Anterior cingulate cortex (tissue), 58 donors: Measurements from ENCODE around the gene NREP.
"Not testable (repeated sequence)": the region's sequence is repeated elsewhere in the genome, so short reads cannot be mapped to it uniquely, and the experiment has no call there.

ENCODE experiments used
- DNase-seq, 58 donors: peaks; one replicate each; lab custom pipeline; 2025; lab: John Stamatoyannopoulos, UW

The NREP gene

DNA sequence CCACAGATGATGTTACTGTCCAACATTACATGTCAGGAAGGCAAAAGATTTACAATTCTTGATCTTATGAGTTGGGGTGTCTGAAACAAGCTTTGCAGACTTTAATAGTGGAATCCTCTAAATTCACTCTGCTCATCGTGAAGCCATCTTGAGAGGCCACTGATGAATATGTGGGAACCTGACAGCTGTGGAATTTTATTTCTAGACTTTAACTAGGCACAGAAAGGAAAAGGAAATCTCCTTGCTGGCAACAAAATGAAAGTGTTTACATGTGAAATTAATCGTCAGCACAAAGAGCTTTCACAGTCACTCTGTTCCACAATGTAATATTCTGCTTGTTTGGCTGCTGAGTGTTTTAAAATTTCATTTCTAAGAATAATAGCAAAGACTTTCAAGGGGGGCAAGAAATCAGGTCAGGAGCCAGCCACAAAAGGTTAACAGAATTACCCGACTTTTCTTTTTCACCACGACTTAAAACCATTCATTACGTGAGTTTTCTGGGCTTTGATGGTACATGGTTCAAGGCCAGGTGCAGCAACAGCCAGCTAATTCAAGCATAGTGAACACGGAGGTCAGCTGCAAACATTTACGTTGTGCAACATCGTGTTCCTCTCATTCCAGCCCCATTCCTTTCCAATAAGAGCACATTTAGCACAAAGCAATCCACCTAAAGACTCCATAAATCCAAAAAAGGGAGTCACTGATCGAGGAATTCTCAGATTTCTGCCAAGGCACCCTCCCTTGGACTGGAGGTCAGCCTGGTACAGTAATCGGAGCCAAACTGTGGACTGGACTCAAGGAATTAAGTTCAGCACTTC, 14.6 kb downstream of the NREP start:
- DNase-seq = no peak

DNA sequence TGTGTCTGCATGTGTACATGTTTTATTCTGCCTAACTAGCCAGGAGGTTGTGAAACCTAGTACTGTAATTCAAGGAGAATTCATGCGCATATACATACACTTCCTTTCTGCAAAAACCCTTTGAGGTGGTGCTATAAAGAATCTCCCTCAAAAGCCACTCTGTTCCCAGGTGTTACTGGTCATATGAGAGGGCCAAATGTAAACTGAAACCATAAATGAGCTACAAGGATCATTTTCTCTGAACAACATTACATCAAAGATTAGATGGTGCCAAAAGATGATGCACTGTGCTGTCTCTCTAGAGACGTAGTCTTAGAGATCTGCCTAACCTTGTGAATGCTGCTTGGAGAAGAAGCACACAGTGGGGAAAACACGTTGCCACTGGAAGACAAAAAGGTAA, 15.7 kb downstream of the NREP start:
- DNase-seq = no peak

DNA sequence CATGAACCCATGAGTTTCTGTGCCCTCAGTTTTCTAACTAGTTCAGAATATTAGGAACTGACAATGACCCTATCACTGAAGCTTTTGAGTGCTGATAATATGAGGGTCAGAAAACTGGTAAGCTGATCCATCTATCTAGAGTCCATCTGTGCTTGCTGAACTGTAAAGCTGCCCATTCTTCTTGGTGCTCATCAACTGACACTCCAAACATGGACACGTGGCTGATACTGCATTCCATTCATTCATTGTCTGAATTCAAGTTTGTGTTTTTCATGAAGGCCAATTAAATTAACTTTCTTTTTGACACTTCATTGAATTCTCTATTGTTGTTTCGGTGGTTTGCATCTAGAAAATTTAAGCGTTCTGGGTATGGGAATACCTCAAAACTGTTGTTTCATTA, 17.6 kb downstream of the NREP start:
- DNase-seq = no peak

DNA sequence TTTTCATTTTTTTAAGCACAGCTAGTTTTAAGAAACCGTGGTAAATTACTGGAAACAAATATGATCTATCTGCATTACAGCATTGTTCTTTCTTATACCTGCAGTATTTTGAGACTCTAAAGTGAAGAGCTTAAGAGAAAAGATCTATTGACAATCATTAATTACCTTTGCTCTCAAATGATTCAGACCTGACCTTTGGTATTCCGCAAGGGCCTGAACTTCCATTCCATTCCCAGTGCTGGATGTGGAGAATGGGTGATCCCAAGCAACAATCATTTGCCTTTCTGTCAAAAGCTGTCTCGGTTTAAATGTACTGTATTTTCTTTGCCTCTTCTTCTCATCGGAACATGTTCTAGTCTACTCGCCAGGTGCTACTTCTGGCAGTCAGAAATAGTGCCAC, 18.9 kb downstream of the NREP start:
- no peak for DNase-seq

DNA sequence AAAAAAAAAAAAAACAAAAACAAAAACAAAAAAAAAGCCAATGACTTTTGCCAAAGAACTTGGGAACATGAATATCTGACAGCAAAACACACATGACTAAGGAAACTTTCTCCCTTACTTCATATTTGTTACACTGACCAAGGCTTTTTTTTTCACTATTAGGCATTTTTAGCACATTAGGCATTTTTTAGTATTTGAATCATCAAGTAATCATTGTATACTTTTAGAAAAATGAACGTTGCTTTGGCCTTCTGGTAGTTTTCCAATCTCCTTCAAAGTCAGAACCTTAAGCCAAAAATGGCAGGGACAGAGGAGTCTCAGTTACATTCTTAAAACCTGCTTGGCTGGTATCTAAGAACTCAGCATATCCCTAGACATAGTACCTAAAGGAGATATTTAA, 19.3 kb downstream of the NREP start:
- no peak for DNase-seq

DNA sequence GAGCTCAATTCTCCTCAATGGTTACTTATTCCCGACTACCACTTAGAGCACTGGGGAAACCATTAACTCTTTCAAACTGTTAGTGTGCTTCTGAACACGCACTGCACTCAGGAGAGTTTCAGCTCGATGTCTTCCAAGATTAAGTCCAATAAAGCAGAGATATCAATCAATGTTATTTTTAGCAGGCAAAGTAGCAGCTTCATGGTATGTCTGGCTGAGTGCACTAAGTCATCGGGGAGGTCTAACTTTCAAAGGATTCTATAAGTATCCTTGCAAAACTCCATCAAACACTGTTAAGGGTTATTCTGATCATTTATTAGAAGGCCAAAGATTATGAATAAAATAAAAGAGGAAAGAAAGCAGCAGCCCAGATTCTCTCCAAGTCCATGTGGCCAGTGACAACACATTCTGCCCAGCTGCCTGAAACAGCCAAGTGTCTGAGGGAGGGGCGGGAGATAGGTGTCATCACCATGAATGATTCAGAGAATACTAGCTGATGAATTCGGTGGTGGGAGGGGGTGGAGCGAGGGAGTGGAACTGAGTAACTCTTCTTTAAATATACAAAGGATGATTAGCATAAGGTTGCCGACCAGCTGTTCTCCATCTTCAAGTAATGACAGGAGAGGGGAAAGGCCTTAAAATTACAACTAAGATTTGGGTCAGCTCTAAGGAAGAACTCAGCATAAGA, 21.3 kb downstream of the NREP start:
- DNase-seq = peak in 8 of 58 donors; percentile 11 to 54 (median 22)

DNA sequence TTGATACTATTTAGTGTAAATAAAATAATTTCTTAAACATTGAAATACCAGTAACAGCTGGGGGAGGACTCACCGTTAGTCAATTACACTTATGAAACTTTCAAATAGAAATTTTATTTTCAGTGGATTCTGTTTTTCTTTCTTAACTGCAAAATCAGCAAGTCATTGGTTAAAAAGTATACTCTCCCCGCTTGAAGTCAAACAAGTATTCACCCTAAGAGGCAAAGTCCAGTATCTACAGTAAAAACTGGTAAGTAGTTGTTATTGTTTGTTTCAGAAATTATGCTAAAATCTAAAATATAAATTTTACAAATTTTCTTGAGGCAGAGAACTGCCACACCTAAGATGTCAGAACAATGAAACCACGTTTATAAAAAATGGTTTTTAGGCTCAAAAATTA, 22.4 kb downstream of the NREP start:
- no peak for DNase-seq

DNA sequence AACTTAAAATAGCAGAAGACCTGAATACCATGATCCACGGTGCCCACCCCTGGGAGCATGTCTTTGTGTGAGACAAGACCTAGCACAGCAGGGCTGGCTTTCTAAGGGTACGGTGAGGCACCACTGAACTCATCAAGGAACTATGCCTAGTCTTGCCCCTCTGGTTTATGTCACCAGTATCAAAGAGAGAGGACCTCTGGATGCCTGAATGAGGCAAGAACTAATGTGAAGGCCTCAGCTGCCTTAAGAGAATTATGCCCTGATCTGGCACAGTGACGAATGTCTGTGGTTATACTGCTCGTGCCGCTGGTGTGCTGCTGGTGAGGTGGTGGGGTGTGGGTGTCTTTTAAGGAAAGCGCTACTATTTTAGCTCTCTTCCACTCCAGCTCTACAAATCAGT, 23.0 kb downstream of the NREP start:
- peak in 1 of 58 donors; percentile 23 for DNase-seq

DNA sequence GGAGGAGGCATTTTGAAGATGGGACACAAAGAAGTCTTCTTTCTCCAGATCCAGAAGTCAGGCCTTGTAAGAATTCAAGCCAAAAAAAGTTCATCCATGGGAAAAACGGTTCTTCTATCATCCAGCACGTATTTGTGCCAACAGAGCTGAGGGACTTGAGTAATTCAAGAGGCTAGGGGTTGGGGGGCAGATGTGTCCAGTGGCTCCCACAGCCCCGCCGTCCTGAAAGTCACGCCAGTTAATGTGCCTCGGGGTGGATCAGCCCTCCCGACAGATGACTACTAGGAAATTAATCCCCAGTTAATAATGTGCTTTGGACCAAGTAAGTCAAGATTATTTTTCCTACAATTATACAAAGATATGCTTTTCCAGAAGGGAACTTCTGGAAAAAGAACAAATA, 23.4 kb downstream of the NREP start:
- no peak for DNase-seq

DNA sequence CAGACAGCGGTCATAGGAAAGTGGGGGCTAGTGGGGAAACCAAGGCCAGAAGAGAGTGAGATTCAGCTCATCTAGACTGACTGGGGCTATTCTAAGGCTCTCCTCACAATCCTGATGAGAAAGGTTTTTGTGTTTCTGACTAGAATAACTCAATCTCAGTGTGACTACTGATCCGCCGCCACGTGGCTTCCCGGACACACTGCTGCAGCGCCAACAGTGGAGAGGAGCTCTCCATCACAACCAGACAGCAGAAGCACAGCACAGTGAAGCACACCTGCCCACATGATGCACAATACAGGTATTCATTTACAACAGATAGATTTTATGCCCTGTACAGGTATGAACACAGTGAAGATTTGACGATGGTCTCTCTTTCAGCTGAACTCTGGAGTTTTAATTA, 25.4 kb downstream of the NREP start:
- peak in 3 of 58 donors; percentile 11 to 24 (median 17) for DNase-seq

DNA sequence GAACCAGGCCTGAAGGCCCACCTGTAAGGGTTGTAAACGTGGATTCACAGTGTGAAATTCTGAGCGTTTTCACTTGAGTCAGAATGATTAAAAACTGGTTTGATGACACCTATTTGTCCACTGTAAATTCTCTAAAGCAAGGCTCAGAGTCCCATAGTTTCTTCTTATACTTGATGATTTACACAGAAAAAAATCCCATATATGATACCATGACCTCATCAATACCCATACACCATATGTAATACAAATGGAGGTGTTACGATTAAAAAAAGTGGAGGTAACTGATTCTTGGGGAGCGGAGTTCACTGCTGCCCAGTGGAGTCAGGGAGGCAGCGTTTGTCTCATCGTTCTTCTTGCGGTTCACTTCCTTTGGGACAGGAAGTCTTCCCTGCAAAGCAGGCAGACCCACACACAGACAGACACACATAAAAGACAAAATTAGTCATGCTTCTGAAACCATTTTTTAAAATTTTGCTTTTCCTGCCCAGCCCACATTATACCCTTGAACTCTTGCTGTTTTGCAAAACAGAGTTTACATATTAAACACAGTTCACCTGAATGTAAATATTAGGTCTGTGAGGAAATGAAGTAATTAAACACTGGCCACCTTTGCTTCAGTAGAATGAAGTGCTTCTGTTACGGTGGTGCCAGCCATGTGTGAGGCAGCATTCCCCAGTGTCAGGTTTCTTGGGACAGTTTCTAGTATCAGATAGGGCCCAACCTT, 26.2 kb downstream of the NREP start:
- DNase-seq = no peak

DNA sequence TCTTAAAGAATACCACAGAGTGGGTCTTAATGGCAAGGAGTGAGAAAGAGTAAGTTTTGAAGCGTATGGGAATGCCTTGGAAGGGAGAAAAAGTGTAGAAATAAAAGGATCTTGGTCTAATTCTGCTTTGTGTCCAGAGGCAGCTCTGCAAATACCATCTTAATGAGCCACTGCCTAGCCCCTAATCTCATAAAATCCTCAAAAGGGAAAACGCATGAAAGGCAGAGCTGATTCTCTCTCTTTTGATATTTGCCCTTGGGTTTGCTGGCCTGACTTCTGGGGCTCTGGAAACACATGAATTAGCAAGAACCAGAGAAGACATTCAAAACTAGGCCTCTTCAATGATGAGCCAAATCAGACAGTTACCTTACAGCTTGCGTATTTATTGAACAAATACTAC, 28.1 kb downstream of the NREP start:
- DNase-seq = no peak

DNA sequence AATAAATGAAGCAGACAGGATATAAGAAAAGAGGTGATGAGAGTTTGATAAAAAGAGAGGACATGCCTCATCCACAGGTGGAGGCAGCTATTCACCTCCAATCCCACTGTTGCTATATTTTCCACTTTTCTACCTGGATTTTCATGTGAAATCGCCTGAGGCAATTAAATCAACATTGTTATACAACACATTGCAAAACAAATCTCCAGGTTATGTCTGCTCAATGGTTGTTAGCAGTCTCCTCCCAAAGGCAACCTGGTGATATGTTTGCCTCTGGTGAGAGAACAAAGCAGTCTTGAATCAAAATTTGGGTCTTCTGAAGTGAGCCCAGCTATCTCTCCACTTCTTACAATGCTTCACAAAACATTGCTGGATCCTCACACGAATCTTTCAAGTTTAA, 30.0 kb downstream of the NREP start:
- DNase-seq = no peak

DNA sequence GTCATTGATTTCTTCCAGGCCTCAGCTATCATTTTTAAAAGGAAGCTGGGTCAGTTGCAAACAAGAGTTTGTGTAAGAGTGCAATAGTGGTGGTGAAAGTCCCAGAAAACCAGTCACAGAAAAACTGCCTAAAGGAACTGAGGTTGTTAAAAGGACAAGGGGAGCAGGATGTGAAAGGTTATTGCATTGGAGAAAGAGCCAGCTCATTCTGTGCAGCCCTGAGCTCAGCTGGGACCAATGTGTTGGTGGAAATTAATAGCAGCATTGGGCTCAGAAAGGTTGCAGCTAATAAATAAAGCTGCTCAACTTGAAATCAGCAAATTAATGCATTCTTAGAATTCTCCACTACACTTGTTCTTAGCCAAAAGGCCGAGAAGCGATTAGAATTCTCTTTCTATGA, 34.9 kb downstream of the NREP start:
- DNase-seq = no peak

DNA sequence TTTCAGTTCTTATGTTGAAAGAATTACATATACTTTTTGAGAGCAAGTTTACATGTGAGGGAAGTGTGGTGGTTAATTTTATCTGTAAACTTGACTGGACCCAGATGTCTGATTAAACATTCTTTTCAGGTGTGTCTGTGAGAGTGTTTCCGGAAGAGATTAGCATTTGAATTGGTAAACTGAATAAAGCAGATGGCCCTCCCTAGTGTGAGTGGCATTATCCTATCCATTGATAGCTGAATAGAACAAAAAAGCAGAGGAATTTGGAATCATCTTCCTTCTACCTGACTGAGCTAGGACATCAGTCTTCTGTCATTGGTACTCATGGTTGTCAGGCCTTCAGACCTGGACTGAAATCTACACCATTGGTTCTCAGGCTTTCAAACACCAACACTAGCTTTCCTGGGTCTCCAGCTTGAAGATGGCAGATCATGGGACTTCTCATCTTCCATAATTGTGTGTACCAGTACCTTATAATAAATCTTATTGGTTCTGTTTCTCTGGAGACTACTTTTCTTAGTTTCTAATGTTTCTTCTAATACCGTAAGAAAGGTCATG, 36.6 kb downstream of the NREP start:
- no peak for DNase-seq

DNA sequence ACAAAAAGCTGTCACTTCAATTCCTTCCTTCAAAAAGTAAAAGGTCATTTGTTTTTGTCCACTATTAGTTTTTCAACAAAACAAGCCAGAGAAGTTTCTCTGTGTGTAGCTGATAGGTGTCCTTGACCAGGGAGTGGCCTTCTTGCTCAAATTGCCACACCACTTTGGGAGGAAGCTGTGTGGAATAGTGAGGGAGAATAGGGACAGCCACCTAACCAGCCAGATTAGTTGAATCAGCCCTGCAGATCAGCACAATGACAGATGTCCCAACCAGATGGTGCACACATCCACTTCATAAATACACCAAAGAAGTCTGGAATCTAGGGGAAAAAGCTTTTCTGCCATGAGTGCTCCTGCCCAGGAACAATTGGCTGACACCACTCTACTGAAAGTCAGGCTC, 37.2 kb downstream of the NREP start:
- DNase-seq = peak in 1 of 58 donors; percentile 40

DNA sequence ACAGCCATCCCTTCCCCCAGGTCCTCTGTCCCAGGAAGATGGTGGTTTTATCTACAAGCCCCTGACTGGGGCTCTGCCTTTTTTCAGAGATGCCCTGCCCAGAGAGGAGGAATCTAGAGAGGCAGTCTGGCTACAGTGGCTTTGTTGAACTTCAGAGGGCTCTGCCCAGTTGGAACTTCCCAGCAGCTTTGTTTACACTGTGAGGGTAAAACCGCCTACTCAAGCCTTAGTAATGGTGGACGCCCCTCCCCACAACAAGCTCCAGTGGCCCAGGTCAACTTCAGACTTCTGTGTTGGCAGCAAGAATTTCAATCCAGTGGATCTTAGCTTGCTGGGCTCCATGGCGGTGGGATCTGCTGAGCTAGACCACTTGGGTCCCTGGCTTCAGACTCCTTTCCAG, 40.2 kb downstream of the NREP start:
- not testable (repeated sequence) for DNase-seq

DNA sequence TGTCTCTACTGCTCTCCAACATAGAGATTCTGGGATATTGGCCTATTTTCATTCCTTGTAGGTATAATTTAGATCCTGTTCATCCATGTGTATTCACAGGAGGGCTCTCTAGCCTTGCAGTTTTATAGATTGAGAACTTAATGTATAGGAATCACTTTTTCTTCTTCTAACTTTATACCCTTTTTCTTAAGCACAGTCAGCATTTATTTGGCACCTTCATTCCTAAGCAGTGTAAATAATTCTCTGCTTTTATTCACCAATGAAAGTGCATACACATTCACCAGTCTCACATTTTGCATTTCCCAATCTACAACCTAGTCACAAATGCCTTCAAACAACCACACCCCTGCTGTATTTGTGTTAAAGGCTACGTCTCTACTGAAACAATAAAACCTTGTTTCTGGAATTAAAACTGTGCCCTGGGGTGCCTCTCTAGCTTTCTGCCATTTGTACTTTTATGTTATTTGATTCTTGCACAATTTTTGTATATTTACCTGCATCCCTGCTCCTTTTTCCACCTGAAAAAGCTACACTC, 49.3 kb downstream of the NREP start:
- no peak for DNase-seq

DNA sequence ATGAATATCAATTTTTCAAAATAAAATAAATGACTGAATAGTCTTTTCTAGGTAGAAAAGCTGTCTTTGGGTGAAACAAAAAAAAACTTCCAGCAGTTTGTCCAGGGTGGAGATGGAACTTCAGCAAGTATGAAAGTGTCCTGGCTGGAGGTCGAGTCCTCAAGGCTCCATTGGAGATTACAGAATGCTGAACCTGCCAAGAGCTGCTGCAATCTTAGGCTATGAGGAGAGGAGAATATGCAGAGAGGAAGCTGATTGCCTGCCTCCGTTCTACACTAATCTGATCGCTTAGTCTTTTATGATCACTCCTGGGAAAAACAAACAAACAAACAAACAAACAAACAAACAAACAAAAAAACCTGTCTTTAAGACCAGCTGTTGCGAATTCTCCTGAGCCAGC, 50.6 kb downstream of the NREP start:
- DNase-seq = no peak

DNA sequence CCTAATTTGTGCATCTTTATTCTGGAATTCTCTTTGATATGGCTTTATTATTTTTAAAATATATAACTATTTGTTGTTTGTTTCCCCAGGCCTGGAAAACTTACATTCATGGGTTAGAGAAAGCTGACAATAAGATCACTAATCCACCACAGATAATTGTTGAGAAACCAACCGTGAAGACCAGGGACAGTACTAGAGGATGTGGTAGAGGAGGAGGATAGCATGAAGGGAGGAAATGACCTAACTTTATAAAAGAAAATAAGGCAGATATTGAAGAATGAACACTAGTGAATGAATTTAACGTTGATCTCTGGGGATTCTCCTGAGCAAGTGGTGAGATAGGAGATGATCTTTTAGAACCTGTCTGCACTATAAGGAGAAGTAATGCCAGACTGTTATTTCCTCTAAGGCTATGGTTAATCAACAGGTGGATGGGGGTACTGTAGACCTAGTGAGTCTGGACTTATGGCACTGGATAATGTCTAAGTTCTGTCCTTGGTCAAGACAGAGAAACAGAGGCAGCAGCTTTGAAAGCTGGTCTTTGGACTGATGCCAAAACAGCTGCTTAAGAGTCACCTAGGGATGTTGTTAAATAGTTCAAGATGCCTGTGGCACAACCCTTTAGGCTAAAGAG, 52.4 kb downstream of the NREP start:
- no peak for DNase-seq
